Bladder microvascular endothelial cell (primary cell): ENCODE data around the gene RASD1. TPM values are rescaled to one million over a fixed set of nuclear protein-coding genes. Genes with fewer than 3 reads are reported as not detected.

ENCODE experiments used
- total RNA-seq: library from RNA; depleted of rRNA; stranded (reverse); fragments of >200 nt; gene quantifications from 2 replicates; pipeline ENCODE4 v1.2.3, GENCODE V29; 2014

Gene RASD1
- 10.0 and 11.5 TPM in 2 replicates for total RNA-seq

GRCh38 chr17:17496189-17497064, at the start of gene RASD1:
RASD1 (minus strand) TSS chr17:17496395; CDS start chr17:17496181, 214 bp downstream.

GRCh38 chr17:17476865-17477467, 19.2 kb downstream of the RASD1 start, which contains the start of gene MED9:
MED9 (plus strand) TSS chr17:17477000; CDS start chr17:17477042, 42 bp downstream.

Other genes with a start within 250 kb of the RASD1 start
- 61.0 and 73.4 TPM in 2 replicates for gene COPS3, start 215.1 kb downstream of the RASD1 start, total RNA-seq
- 1.3 and 1.4 TPM in 2 replicates for gene NT5M, start 193.0 kb downstream of the RASD1 start, total RNA-seq
- 7.0 and 10.8 TPM in 2 replicates for gene MED9, start 19.4 kb downstream of the RASD1 start, total RNA-seq
- gene PEMT, start 95.3 kb upstream of the RASD1 start, total RNA-seq, result 15.4 and 23.7 TPM in 2 replicates
- 7.0 and 13.1 TPM in 2 replicates for gene RAI1, start 185.1 kb upstream of the RASD1 start, total RNA-seq